Endometrial microvascular endothelial cells (primary cell): Measurements from ENCODE around the gene ABRACL. TPM values are rescaled to one million over a fixed set of nuclear protein-coding genes. Genes with fewer than 3 reads are reported as not detected.

ENCODE experiments used
- total RNA-seq: library from RNA; depleted of rRNA; stranded (reverse); fragments of >200 nt; gene quantifications from one replicate; pipeline ENCODE4 v1.2.3, GENCODE V29; 2015; ENCODE audit errors: inconsistent ontology term

ABRACL gene
- total RNA-seq, 1 donor from 2014 or later: 108 TPM

Other genes starting within 250 kb of the ABRACL start
- not detected for gene ECT2L, start 232.7 kb upstream of the ABRACL start, total RNA-seq
- gene REPS1, start 40.5 kb upstream of the ABRACL start, total RNA-seq: 24.5 TPM
- 12.8 TPM for gene HECA, start 106.3 kb downstream of the ABRACL start, total RNA-seq